Measurements from ENCODE around the gene PRDM16.

Gene PRDM16

DNA sequence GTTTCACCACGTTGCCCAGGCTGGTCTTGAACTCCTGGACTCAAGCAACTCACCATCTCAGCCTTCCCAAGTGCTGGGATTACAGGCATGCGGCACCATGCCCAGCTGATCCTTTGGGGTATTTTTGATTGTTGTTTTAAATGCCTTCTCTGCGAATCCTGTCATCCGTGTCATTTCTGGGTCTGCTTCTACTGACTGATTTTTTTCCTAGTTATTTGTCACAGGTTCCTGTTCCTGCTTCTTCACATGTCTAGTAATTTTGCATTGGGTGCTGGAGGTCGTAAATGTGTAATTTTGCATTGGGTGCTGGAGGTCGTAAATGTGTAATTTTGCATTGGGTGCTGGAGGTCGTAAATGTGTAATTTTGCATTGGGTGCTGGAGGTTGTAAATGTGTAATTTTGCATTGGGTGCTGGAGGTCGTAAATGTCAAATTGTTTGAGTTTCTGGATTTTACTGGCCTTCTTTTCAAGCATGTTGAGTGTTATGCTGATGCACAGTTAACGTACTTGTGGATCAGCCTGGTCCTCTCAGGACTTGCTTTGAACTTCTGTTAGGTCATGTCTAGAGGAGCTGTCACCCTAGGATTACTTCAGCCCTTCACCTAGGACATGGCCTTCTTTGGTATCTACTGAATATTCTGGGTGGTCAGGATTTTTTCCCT lies 381.3 kb downstream of the PRDM16 start:
- no peak for DNase-seq

DNA sequence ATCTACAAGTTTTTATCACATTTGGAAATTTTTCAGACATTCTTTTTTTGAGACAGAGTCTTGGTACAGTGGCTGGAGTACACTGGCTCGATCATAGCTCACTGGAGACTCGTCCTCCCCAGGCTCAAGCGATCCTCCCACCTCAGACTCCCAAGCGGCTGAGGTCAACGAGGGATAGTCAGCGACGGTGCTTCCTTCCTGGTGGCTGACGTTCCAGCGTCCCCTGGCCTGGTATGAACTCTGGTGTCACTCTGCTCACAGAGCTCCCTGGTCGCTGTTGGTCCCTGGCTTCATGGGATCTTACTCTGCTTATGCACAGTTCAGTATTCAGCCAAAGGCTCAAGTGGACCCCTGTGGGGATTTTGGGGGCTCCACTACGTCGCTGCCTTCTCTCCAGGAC lies 382.0 kb downstream of the PRDM16 start:
- no peak for DNase-seq

DNA sequence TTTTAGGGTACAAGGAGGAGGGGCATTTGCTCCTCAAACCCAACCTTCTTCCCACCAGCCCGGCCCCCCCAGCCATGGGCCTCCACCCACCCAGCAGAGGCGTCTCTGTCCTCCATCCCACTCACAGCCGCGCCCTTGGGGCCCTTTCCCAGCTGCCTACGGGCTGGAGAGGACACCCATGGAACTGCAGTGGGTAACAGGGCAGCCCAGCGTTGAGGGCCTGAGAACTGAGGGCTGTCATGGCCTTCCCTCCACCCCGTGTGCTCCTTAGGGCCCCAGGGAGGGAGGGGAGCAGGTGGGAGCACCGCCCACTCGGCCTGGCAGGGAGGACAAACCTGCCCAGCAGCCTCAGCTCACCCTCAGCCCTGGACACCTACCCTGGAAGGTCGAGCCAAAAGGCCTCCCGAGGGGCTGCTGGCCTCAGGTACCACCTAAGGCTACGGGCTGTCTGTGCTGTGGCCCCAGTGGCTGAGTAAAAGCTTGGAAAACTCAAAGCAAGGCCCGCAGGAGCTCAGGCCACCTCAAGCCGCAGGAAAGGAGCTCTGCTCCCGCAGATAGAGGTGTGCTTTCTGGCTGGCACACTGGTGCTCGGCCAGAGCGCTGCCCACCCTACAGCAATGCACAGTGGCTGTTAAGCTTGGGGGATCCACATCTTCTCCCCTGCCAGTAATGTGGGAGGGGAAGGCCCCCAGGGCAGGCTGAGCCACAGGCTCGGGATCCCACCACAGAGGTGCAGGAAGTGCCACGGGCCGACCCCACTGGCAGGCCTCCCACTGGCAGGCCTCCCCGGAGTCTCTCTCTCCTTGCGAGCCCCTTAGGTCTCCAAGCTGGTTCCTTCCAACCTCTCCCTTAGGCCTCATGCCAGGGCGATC lies 383.2 kb downstream of the PRDM16 start:
- DNase-seq, result no peak

DNA sequence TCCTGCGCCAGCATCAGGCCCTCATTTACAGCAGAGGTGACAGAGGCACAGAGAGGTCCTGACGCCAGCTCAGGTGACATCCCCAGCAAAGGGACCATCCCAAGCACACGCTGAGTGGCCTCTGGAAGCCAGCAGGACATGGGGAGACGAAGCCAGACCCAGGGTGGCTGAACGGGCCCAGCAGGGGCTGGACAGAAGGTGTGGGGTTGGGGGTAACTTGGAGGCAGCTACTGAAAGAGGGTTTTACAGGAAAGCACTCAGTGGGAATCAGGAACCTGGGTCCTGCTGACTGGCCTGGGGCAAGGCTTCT lies 383.8 kb downstream of the PRDM16 start:
- no peak for DNase-seq

DNA sequence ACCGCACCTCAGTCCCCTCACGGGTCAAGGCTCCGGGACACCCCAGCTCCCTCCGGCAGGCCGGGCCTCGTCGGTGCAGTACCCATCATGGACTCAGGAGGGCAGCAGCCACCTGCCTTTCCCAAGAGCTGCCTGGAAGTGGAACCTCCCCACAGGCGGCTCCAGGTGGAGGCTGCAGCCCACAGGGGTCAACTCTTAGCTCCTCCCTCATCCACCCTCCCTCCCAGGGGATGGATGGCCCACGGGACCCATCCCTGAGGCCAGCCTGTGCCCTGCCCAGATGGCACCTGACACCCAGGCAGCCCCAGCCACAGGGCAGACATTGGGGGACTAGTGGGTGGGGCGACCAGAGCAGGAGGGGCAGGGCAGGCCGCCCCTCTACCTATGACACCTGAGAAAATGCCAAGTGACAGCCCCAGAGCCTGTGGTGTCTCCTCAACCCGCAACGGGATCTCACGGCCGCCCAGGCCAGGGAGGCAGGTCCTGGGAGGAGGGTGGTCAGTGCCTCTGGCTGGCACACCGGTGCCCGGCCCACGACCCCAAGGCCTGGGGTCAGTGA lies 384.3 kb downstream of the PRDM16 start:
- peak; percentile 71 for DNase-seq

DNA sequence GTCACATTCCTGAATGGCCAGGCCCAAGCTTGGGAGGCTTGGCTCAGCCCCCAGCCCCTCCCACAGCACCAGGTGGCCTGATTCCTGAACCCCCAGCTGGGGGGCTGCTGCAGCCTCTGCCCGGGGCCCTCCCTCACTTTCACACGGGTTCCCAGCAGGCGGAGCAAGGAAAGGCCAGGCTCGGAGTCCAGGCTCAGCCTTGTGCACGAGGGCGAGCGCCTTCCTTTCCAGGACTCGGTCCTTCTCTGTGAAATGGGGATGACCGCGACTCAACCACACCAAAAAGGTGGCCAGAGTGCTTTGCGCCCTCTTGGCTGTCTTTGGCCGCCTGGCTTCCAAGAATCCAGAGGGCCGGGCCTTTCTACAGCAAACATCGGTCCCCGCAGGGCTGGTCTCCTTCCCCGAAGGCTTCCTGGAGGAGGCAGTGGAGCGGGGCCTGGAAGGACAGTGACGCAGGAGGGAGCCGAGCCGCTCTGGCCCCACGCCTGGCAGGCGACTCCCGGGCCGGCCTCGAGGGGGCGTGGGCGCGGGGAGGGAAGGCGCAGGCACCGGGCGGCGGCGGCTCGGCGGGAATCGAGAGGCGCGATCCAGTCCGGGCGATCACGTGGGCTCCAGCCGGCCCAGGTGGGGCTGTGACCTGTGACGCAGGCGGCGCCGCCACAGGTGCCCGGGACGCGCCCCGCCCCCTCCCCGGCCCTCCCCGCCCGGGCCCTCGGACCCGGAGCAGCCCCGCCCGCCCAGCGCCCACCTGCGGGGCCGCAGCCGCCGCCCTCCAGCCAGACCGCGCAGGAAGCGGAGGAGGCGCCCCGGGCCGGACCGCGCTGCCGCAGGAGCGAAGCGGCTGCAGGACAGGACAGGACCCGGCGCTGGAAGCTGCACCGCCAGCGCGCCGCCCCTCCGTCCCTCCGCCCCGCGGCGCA lies 385.1 kb downstream of the PRDM16 start, which contains the start of gene ARHGEF16:
Gene ARHGEF16 (plus strand): TSS at position 775 of the 920 bp plus-strand sequence. CDS start 8,420 bp downstream, outside the sequence.
- DNase-seq, result peak; percentile 80

DNA sequence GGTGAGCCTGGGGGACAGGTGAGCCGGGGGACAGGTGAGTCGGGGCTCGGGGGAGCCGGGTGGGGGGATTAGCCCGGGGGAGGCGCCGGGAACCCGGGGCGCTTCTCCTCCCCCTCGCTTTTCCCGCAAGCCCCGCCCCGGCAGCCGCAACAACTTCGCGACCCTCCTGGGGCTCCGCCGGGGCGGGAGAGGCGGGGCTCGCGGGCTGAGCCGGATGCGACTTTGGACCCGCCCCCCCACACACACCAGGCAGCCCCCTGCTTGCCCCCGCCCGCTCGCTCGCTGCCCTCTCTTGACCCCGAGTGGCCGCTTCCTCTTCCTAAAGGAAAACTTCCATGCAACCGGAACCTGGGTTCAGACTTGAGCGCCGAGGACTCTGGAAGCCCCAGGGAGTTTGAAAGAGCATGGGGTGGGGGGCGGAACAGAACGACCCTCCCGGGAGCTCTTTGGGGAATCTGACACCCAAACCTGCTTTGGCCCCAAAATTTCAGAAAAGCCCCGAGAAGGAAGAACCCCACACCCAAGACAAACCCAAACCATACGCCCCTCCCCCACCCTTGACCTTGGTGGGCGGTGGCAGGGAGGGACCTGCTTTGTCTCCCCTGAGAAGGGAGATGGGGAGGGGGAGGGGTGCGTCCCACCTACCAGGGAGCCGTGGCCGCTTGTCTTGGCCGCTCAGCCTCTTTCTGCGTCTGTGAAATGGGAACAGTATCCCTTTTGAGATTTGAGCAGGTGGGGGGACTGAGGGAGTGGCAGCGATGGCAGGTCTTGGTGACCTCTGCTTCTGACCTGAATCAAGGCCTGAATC lies 386.0 kb downstream of the PRDM16 start:
- DNase-seq, result peak; percentile 43

DNA sequence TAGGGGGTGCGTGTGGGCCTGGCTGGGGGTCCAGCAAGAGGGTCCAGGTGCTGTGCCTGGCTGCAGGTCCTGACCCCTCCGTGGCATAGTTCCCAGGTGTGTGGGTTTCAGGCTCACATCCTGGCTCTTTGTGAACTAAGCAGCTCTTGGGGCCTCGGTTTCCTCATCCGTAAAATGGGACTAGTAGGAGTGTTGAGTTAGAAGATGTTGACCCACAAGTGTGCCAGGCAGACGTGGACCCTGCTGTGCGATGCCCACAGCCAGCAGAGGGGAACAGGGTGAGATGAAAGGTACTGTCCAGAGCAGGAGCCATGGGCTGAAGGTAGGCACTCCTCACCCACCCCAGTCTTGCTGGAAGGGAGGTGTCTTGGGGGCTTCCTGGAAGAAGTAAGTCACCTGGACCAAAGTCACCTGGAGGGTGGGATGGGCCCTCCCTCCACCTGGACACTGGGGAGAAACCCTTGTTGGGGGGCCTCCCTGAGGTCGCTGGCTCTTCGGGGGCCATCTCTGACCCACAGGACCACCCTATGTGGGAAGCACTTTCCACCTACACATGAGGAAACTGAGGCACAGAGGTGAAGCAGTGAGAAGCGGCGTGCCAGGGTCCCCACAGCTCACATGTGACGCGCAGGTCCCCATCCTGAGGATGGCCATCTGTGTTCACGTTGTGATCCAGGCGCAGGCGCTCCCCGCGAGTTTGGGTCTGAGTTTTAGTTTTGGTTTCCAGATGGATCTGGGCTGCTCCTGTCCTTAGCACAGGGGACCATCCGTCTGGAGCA lies 386.9 kb downstream of the PRDM16 start:
- DNase-seq, result no peak

DNA sequence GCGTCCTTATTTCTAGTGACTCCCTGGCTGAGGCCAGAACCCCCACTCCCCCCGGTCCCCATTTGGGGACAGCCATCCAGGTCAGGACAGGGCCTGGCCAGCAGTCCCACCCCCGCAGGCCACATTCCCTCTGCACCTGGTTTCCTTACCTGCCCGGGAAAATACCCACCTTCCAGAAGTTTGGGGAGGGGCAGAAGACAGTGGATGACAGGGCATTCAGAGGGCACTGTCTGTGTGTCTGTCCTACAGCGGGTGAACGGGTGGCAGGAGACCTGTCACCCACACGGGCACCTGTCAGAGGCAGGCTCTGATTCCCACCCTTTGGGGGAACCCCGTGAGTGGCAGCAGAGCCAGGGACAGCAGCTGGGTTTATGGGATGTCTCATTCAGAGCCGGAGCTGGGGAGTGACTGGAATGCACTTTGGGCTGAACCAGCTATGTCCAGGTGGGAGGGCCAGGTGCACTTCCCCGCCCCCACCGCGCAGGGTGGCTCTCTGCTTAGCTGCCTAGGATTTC lies 387.5 kb downstream of the PRDM16 start:
- no peak for DNase-seq

DNA sequence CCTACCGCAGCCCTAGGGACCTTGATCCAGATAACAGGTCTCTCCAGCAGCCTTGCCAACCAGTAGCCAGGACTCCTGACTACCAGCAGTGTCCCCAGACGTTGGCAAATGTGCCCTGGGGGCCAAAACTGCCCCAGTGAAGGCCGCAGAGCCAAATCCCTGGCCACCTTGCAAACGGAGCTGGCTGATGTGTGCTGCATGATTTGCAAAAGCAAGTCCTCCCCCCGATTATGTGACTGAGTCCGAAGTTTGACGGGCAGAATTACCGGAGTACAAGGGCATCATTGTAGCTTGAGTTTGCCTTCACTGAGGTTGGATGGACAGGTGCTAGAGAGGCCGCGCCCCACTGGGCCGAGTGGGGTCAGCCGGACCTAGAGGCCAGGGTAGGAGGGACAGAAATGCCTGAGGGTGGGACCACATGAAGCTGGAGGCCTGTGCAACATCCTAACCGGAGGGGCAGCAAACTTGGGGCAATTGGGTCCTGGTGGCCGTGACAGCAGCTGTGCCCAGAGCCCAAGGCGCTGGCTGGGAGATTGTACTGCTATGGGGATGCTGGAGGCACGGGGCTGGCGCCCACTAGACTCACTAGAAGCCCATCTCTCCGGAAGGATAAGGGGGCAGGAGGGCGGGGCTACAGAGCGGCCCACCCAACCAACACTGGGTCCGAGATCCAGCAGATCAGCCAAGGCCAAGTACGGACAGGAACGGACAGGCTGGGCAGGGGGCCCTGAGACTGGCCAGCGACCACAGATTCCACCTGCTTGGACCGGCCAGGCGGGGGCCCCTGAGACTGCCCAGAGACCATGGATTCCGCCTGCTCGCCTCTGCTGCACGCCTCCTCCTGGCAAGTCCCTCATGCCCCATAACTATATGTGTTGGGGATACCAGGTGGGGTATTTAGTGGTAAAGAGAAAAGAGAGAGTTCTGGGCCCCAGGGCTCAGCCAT lies 388.2 kb downstream of the PRDM16 start:
- DNase-seq, result no peak

DNA sequence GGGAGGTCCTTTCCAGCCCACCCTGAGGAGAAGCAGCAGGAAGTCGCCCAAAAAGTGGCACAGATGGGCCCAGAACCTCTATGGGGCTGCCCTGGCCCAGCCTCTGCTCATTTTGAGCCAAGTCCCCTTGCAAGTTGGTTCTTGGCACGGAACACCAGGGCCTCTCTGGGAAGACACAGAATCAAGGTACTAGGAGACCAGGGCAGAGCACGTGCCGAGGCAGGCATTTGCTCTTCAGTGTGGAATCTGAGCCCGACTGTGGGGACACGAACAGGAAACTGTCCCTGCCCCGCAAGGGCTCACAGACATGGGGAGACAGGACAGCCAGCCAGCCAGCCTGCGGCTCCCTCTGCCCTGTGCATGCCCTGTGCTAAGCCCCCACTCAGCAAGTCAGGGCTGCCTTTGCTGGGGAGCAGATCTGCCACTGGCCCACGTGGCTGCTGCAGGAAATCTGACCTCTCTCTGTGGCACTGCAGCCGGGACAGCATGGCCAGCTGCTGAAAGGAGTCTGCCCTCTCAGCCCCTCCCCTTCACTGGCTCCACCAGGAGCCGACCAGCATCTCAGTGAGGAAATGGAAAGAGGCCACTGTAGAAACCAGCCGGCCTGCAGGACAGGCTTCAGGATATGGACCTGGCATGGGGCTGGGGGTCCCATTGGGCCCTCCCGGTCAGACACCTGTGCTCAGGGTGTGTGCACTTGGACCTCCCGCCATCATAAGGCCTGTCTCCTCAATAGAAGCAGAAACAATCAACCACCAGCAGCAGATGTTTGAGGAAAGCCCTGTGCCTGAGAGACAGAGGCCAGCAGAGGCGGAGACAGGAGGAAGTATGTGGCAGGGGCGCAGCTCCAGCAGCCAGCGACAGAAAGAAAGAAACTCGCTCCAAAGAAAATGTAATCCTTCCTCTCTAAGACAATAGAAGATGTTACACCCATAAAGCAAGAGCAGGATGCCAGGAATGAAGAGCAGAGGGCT lies 389.2 kb downstream of the PRDM16 start:
- DNase-seq, result no peak

DNA sequence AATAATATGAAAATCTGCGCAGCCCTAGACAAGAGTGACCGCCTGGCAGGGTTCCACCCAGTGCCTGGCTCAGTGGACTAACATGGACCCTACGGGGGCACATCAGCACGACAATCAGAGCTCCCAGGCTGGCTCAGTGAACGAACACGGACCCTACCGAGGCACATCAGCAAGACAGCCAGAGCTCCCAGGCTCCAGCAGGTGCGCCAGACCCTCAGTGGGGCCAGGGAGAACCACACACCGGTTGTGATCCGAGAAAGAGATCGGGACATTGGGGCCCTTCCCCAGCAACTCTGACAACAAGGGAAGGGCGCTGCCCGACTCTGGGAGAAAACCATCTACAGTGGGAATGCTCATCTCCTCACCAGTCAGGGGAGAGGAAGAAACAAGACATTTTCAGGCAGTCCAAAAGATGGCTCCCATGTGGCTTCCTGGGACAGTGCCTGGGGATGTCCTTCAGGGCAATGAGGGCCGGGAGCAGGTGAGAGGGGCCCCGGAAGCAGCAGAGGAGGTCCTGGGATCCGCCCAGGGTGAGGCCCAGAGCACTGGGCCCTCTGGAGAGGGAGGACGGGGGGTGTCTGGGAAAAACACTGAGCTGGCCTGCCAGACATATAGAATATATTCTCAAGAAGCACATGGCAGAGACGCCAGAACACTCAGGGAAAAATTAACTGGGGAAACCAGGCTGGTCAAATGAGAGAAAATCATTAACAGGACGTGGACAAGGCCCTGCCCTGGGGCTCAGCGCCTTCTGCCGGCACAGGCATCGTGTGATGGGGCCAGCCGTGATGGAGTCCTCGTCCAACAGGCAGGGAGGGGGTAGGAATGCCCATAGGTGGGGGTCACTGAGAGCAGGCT lies 390.3 kb downstream of the PRDM16 start:
- DNase-seq, result no peak

DNA sequence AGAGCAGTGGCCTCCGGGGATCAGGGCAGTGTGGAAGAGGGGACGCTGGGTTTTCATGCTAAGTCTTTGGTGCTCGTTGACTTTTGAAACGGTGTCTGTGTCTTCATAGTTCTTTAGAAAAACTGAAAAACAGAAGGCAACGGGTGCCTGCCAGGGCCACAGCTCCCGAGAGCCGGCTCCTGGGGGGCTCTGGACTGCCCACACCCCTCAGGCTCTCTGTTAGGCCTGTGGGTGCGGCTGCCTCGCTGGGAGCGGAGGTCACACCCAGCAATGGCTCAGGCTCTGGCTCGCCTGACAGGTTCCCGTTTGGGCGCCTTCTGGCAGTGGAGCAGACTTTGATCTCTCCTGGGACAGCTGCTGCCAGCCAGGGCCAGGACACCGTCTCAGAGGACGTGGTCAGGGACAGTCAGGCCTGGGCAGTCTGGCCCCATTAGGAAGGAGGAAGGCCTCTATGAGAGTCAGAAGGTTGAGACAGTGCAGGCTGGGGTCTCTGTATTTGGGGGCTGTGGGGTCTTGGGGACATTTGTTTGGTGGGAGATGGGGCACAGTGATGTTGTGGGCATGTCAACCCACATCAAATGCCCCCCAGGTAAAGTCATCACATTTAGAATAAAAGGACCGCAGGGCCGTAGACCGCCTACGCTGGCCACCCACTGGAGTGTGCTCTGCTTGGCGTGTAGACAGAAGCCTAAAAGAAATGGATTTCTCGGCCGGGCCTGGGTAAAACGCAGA lies 391.1 kb downstream of the PRDM16 start:
- DNase-seq, result no peak

DNA sequence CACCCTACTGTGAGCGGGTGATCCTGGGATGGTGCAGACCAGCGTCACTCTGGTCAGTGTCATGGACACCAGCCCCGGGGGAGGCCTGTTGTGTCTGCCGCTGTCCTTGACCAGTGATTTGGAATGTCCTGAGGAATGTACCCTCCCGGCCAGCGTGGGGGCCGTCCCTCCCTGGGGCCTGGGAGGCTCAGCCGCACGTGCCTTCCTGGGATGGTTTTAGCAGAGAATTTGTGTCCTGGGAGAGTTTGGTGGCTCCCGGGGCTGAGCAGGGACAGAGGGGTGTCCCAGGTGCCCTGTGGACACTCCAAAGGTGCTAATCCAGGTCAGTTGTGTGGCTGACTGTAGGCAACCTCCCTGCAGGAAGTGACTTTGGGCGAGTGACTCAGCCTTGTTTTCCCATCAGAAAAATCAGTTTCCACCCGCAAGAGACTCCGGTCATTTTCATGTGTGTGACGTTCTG lies 391.7 kb downstream of the PRDM16 start:
- DNase-seq, result no peak

DNA sequence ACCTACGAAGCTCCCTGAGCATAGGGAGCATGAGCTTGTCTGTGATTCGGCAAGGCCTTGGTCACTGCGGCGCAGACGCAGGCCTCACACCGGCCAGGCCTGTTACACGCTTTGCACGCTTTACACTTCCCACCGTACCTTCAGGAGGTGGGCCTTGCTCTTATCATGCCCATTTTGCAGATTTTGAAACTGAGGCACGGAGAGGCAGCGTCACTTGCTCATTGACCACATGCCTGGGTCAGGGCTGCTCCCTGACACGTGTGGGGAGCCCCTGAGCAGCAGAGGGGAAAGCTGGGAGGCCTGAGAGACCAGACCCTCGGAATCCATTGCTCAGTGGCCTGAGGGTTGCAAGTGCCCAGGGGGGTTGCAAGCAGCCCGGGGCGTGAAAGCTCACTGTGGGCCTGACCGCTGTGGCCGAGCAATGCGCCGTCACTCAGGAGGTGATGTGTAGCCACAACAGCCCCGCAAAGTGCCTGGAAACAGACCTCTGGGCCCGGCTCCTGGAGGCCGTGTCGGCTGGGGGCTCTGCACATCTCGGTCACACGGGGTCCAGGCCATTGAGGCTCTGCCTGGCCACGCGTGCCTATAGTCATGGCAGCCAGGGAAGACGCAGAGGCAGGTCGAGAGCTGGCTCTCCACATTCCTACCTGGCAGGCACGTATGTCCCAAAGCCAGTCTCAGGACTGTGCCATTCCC lies 392.4 kb downstream of the PRDM16 start:
- no peak for DNase-seq

DNA sequence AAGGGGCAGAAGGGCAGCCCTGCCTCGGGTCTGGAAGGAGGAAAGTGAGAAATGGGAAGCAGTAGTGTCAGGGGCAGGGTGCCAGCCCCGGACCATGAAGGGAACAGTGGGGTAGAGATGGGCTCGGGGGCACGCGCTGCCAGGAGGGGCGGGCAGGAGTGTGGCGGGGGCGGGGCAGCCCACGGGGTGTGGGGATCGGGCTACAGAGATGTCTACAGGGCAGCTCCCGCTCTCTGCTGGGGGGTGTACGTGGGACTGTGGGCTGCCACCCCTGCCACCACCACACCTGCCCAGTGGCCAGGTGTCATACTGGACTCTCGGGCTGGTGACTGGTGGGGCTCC lies 392.9 kb downstream of the PRDM16 start:
- no peak for DNase-seq
